DMS153 treated with DMSO at 0.1 percent for 48 hours (cell line): ENCODE results near the gene LRRC15.

Experiments used
- DNase-seq: peaks from one replicate; lab custom pipeline; 2025; ENCODE audit not compliant: unreplicated experiment; lab: John Stamatoyannopoulos, UW

LRRC15 gene

DNA sequence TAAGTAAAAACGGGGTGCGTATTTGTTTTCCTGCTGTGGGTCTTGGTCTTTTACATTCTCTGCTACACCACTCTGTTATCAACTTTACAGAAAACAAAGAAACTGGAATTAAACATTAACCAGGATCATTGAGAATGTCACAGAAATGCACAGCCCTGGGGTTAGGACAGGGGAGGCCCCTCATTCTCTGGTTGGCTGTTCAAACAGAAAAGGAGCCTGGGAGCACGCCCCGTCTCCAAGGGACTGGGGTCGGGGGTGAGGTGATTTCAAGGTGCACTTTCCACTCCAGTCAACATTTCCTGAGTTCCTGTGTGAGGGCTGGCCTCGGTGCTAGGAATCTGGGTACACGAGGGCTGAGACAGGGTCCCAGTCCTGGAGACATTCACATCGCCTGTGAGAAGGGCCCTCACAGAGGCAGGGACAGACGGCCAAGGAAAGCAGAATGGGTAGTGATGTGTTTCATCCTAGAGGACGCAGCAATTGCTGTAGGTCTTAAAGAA lies 48.7 kb downstream of the LRRC15 start:
- no peak for DNase-seq

DNA sequence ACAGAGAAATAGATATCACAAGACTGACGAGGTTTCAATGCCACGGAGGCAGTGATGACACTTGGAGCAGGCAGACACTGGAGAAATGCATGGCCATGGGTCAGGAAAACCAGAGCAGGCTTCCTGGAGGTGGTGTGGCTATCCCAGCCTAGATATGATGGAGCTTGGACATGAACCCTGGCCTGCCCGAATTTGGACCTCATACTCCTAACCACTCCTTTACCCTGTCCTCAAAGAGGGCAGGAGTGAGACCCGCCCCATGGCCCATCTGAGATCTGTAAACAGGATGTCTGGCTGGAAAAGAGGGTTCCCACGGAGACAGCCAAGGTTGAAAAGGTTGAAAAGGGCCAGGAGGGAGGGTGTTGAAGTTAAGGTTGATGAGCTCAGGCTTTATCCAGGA lies 49.4 kb downstream of the LRRC15 start:
- DNase-seq = no peak

DNA sequence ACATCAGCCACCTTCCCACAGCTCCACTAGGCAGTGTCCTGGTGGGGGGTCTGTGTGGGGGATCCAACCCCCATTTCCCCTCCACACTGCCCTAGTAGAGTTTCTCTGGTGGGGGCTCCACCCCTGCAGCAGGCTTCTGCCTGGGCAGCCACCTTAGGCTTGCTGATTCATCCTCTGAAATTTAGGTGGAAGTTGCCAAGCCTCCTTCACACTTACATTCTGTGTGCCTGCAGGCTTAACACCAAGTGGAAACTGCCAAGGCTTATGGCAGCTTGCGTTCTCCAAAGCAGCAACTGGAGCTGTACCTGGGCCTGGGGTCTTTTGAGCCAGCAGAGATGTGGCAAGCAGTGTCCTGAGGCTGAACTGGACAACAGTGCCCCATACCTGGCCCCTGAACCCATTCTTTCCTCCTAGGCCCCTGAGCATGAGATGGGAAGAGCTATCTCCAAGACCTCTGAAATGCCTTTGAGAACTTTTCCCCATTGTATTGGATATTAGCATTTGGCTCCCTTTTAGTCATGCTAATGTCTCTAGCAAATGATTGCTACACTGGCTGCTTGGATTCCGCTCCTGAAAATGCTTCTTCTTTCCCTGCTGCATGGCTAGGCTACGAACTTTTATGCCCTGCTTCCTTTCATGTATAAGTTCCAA lies 50.9 kb downstream of the LRRC15 start:
- no peak for DNase-seq

DNA sequence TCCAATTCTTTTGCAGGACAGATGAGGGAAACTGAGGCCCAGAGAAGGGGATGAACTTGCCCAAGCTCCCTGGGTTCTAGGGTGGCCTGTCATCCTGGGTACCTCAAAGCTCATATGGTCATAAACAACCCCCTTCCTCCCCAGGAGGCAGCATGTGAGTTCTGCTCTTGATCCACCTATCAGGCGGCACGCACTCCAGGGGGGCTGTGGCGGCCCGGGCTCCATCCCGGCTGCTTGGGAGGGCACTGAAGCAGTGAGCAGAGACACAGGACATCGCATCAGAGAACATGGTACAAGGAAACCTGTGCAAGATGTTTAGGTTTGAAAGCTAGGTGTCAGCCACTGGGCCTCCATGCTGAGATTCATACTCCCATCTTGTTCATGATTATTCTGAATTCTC lies 52.6 kb downstream of the LRRC15 start:
- DNase-seq = no peak

DNA sequence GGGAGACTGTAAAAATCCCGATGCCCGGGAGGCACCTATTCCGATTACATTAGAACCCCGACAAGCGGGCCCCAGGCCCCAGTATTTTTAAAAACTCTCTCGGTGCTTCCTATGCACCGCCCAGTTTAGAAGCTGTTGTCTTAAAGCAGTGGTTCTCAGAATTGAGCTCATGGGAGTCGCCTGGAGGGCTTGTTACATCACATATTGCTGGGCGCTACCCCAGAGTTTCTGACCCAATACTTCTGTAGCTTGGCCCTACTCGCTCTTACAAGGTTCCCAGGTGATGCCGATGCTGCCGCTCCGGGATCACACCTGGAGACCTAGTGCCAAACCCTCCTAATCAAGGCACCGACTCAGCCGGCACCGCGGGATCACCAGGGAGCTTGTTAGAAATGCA lies 53.6 kb downstream of the LRRC15 start:
- no peak for DNase-seq

DNA sequence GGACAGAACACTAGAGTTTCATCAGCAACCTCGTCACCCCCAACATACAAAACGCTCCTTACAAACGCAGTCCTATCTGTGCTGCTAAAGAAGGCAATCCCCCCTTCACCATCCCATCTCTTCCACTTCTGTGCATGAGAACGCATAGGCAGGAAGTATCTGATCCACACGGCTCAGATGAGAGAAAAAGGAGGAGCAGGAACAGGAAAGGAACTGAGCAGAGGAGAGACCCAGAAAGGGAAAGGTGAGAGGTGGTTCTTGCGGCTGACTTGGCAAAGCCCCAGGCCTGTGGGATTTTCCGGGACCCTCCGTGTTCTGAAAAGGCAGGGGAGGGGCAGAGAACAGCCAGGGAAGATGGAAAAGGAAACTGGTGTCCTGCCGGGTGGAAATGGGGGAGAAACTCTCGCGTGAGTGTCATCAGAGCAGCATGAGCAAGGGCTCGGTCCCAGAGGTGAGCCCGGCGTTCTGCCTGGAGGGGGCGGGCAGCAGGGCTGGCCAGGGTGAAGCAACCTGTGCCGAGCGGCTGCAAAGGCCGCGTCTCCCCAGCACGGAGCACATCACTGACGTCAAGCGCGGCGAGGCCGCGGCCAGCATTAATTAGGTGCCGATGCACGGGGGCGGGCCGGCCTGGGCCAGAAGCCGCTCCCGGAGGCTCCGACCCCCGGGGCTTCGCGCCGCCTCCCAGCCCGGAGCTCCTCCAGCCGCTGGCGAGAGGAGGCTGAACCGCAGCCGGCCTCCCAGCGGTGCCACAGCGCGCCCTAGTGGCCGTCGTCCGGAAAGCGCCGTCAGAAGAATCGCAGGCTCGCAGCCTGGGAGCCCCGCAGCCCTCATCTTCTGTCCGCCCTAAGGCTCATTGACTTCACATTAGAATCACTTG lies 54.2 kb downstream of the LRRC15 start:
- peak; percentile 63 for DNase-seq

GRCh38 chr3:194314388-194315068 lies 55.0 kb downstream of the LRRC15 start:
- DNase-seq = no peak

DNA sequence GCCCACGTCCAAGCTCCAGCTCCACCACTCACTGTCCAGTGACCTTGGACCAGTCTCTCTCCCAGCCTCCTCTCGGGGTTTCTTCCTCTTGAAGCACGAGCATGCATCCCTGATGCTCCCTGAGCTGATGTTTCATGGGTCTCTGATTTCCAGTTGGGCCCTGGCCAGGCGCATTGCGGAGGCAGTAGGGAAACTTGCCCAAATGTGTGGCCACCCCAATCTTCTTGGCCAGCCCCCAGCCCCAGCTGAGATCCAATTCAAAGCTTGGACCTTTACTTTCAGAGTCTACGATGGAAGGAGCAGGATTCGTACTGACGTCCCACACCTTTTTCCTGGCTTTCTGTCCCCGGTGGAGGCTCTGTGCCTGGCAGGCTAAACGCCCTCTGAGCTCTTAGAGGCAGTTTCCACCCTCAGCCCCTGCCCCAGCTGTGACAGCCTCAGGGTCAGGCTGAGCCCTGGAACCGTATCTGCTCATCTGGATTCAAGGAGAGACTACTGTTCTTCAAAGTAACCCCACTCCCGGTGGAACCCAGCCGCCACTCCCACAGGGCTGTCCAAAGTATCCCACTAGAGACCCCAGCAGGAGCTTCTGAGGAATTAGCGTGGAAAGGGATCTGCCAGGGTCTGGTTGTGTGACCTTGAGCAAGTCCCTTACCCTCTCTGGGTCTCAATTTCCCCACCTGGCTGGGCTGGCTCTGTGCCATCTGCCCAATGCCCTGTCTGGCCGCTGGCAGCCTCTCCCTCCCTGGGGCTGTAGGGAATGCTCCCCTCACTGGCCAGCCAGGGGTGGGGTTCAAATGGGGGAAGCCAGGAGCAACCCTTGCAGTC lies 55.8 kb downstream of the LRRC15 start:
- no peak for DNase-seq

DNA sequence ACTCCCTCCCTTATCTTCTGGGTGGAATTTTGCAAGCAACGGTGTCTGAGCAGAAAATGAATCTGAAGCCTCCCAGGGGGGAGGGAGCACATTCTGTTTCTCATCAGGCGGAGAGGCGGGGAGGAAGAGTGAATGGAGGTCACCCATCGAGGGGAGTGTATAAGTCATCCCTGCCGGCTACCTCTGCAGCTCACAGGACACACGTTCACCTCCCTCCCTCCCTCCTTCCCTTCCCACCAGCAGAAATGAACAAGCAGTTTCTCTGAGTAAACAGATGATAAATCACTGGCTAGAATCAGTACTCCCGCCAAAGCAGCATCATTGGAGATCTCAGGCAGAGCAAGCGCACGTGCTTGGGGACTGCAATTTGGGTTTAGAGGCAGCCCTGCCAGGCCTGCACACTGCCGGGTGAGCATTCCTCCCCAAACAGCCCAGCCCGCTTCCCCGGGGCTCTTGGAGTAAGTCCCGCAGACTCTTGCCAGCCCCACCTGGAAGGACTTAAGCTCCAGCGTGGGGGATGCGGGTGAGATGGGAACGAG lies 56.7 kb downstream of the LRRC15 start:
- DNase-seq = peak; percentile 26

DNA sequence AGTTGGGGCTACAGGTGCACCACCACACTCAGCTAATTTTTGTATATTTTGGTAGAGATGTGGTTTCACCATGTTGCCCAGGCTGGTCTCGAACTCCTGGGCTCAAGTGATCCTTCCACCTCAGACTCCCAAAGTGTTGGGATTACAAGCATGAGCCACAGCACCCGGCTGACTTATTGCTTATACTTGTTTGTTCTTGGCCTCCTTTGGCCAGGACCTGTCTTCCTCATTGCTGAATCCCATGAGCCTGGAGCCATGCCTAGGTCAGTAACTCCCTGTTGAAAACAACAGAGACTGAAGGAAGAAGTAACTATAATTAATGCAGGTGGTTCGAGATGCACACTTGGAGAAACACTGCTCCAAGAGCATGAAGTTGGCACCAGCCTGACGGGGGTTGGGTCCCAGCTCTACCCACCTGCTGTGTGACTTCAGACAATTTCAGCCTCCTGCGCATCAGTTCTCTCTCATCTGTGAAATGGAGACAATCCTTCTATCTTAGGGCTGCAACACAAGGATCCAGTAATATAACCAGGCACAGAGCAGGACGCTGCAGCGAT lies 57.3 kb downstream of the LRRC15 start:
- DNase-seq = no peak

DNA sequence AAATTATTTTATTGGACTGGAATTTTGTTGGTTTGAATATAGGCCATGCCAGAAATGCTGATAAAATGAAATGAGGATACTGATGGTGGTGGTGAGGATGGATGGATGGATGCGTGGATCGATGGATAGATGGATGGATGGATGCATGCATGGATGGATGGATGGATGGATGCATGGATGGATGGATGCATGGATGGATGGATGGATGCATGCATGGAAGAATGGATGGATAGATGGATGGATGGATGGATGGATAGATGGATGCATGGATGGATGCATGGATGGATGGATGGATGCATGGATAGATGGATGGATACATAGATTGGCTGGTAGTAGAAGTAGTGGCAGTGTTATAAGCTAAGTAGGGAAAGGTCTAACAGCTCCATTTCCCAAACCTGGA lies 58.5 kb downstream of the LRRC15 start:
- DNase-seq = no peak

DNA sequence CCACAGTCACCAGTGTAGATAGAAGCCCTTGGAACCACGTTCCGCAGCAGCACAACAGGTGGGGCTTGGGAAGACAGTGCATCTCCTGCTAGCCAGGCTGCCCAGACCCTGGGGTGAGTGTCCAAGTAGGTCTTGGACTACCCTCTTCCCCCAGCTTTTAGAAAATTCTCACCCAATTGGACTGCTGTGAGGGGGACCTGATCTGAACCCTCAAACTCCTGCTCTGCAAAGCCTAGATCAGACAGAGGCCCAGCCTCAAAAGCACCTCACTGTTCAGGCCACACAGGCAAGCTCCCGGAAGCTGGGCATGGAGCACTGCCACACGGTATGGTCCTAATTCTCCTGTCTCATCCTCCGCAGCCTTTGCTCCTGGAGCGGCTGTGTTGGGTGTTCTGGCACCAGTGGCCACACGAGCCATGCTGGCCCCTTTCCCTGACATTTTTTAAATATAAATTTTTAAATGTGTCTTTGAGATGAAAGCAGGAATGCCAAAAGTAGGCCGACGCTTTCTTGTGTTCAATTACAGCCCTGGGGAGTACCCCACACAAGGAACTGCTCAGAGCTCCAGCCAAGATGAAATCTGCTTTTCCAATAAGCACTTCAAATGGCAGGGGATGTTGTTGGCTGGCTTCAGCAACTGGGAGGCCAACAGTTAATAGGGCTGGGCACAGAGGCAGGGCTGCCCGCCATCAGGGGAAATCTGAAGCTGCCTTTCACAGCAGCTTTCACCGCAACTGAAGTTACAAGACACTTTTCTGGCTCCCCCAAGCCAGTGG lies 59.3 kb downstream of the LRRC15 start:
- DNase-seq = no peak

- no peak for DNase-seq
These were observed 60.7 kb downstream of the LRRC15 start for GRCh38 chr3:194308601-194309449.

DNA sequence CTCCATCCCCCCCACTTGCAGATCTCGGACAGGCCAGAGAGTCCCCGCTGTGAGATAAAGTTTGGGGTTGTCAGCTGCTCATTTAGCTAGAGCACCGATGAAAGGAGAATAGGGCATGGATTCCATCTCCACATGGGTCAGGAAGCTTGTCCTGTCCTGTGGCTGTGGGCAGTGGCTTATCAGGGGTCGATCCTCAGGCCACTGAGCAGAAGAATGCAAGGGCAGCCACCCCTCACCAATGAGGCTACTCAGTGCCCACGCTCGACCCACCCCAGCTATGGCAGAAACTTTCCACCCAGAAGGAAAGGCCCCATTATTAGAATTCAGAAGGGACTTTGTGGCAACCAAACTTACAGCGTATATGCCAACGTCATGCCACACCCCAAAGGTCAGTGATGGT lies 61.7 kb downstream of the LRRC15 start:
- no peak for DNase-seq

DNA sequence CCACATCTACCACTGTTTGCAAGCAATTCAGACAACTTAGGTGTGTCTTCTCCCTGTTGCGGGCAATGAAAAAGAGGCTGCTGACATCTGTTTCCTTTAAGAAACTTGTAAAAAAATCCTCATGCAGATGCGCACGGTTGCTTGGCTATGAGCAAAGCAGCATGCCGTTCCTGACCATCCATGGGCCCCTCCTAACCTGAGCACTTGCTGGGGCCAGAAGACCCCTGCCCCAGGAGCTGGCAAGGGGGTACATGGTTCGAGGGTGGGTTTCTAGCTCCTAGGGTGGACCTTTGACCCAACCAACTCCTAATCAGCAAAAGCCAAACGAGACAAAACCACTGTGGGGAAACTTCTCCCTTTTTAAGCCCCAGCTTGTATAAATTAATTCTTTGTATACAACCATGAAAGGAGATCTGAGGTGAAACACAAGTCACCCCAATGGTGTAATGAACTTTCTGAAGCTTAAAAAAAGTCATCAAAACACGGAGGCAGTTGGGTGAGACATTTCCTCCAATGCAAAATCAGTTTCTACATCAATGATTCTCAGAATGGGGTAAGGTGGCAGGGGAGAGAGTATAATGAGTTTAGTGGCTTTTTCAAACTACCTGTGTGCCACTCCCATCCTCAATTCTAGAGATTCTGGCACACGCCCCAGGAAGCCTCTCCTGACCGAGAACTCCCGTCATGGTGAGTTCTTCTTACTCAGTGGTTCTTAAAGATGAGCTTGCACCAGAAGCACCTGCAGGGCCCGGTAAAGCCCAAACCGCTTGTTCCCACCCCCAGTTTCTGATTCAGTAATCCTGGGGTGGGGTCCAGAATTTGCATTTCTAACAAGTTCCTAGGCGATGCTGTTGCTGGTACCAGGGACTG lies 62.5 kb downstream of the LRRC15 start:
- no peak for DNase-seq

DNA sequence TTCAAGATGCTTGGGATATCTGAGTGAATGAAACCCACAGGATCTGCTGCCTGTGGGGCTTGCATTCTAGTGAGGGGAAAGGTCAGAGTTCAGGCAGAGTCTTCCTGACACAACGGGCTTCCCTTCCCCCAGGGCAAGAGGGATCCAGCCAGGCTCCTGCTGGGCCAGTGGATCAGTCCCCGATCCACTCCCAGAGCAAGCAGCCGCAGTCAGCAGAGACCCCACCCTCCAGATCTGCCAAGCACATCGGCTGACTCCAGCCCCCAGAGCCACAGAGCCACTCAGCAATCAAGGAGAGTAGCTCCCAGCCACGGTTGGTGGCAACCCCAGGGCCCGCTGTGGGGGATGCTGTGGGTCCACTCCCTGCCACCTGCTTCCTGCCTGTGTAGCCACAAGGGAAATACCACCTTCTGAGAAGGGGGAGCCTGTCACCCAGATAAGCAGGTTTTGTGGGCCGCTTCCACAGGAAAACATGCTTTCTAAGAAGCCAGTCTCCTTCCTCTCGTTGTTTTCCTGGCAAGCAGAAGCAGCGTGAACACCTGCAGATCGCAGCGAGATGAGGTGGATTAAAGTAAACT lies 63.3 kb downstream of the LRRC15 start:
- DNase-seq = no peak

DNA sequence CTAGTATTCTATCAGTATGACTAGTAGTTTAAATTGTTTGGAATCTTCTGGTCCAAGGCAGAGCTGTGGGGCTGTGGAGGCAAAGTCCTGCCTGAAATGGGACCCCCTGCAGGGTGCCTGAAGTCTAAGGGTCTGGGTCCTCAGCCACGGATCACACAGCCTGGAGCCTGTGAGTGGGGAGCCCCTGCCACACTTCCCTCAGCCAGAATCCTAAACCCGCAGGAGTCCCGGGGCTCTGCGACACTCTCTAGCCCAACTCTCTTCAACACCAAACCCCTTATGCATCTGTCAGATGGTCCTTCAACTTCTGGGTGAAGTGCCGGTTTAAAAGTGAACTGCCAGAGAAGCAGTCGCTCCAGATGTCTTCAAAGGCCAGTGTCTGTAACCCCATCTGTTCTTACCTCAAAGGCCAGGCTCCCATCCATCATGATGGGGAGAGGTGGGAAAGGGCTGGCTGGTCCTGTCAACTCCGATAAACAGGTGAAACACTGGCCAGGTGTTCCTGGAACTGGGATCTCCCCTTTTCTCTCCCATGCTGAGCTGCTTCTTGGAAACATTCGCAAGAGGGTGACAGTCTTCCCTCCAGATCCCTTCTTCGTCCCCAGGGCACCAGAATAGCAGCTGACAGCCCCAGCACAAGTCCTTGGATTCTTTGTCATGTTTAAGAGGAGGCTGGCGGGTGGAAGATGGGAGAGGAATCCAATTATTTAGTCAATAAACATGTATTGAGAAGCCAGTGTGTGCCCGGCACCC lies 64.0 kb downstream of the LRRC15 start:
- no peak for DNase-seq
